ENCODE results near the gene RDH8. TPM values are rescaled to one million over a fixed set of nuclear protein-coding genes. Genes with fewer than 3 reads are reported as not detected.

The RDH8 gene
- total and polyA plus RNA-seq, 10 of the 15 experiments (the other 5 are each of a cell fraction or from before 2014, with no cell fraction given), result 0.04 to 0.58 (median 0.05) TPM; not detected in 7

DNA sequence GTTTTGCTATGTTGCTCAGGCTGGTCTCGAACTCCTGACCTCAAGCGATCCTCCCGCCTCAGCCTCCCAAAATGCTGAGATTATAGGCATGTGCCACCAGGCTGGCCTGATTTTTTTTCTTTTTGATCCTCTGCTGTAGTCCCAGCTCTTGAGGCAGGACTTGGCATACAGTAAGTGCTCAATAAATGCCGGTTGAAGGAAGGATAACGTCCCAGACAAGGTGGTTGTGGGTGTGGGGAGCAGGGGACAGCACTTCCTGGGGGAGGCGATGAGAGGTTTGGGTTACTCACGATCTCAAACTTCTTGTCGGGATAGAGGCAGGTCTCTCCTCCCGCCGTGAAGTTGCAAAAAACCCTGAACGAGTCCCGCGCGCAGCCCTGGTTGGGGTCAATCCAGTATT lies 47.3 kb upstream of the RDH8 start:
- DNase-seq (ENCODE audit: low read depth, low spot score) (no peak), FAIRE-seq (no peak), ATAC-seq (no peak)
- no peak for TF ChIP-seq CREB1 (IDR thresholded peaks at IDR 0.05; ENCODE audit: low read depth)
- no peak for TF ChIP-seq ZNF24 (IDR thresholded peaks at IDR 0.05)
- TF ChIP-seq MLLT1 (IDR thresholded peaks at IDR 0.05), result no peak
- no peak for TF ChIP-seq CBX3 (IDR thresholded peaks at IDR 0.05; ENCODE audit: borderline replicate concordance, low read depth)
- no peak for TF ChIP-seq STAT3 (IDR thresholded peaks at IDR 0.05; ENCODE audit: low read depth, low read length)
- TF ChIP-seq STAT1 (conservative IDR thresholded peaks at IDR 0.05), result no peak
- TF ChIP-seq POLR2AphosphoS5 (IDR thresholded peaks at IDR 0.05; ENCODE audit: low read length), result no peak
- TF ChIP-seq KAT2A (conservative IDR thresholded peaks at IDR 0.05; ENCODE audit: control insufficient read depth, low read depth, low read length), result no peak
- no peak for TF ChIP-seq ESRRA (IDR thresholded peaks at IDR 0.05; ENCODE audit: low read length)
- TF ChIP-seq ZNF384 (IDR thresholded peaks at IDR 0.05; ENCODE audit: borderline replicate concordance, low read depth, low read length), result no peak
- TF ChIP-seq, protein P1, sequence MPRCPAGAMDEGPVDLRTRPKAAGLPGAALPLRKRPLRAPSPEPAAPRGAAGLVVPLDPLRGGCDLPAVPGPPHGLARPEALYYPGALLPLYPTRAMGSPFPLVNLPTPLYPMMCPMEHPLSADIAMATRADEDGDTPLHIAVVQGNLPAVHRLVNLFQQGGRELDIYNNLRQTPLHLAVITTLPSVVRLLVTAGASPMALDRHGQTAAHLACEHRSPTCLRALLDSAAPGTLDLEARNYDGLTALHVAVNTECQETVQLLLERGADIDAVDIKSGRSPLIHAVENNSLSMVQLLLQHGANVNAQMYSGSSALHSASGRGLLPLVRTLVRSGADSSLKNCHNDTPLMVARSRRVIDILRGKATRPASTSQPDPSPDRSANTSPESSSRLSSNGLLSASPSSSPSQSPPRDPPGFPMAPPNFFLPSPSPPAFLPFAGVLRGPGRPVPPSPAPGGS (IDR thresholded peaks at IDR 0.05; ENCODE audit: borderline replicate concordance, insufficient read depth, low read depth, low read length, poor library complexity, severe bottlenecking), result no peak
- Histone ChIP-seq H3K4me2 (ENCODE audit: control insufficient read depth, insufficient read depth) (no peak overlapping the region), H3K9me3 (replicated peaks; ENCODE audit: control insufficient read depth, insufficient read depth, low read length) (no peaks in the 10 kb centered on the region), H3K27ac (ENCODE audit: control insufficient read depth, insufficient read depth) (no peak overlapping the region), H2AFZ (ENCODE audit: control insufficient read depth, low read depth, low read length) (no peak overlapping the region), H3K4me1 (ENCODE audit: control insufficient read depth, insufficient read depth, low read length) (no peaks in the 10 kb centered on the region), H3K36me3 (ENCODE audit: control insufficient read depth in 2 of 2, insufficient read depth in 2 of 2, low read length in 1 of 2) (no peaks in the 10 kb centered on the region), H3K4me3 (no peak overlapping the region), H4K20me1 (ENCODE audit: control insufficient read depth, insufficient read depth) (no peaks in the 10 kb centered on the region), H3K79me2 (ENCODE audit: control insufficient read depth, insufficient read depth, low read length) (no peaks in the 10 kb centered on the region), H3K9ac (ENCODE audit: control insufficient read depth, insufficient read depth, low read length) (no peak overlapping the region), H3K27me3 (replicated peaks in 1 of 2; ENCODE audit: control insufficient read depth in 2 of 2, insufficient read depth in 2 of 2, low read length in 1 of 2) (no peaks in the 10 kb centered on the region)
- ChIA-PET RAD21 (ENCODE audit: unreplicated experiment) (no interaction called here), POLR2A (no interaction called here), SMC1A (ENCODE audit: uncharacterized antibody, unreplicated experiment) (no interaction called here), CTCF (no interaction called here)
- intact Hi-C loops (cut with micrococcal nuclease; ENCODE audit: unreplicated experiment) (no loop called here), in situ Hi-C loops (cut with MboI) (no loop called here)
- no TSS peak for BruUV-seq (replicated peaks)
- WGBS (ENCODE audit: insufficient coverage, insufficient replicate concordance, low lambda C conversion rate, missing lambda C conversion rate), result 40% methylated on average over 14 of the region's 14 CpGs

Data from GM12878 (cell line).